HepG2 (cell line): ENCODE measurements around the gene SNAI1. TPM values are rescaled to one million over a fixed set of nuclear protein-coding genes. Genes with fewer than 3 reads are reported as not detected.

Experiments used
- ATM ChIP-seq: fragments of 450-650 bp; IDR thresholded peaks from 2 replicates; pipeline ENCODE4 v1.7.1; 2017; ENCODE audit warnings: mild to moderate bottlenecking, borderline replicate concordance
- ATRX ChIP-seq: sonication (generic); formaldehyde crosslinking; IDR thresholded peaks from 2 replicates; pipeline ENCODE4 v1.4.0; 2020; ENCODE audit warnings: missing genetic modification reagents, borderline replicate concordance
- EED ChIP-seq: sonication (generic); formaldehyde crosslinking; IDR thresholded peaks from 2 replicates; pipeline ENCODE4 v1.5.0; 2020; ENCODE audit warnings: mild to moderate bottlenecking, missing genetic modification reagents
- ELF1 ChIP-seq: sonication (generic); formaldehyde crosslinking; IDR thresholded peaks from 2 replicates; pipeline ENCODE4 v1.4.0; 2020; ENCODE audit warnings: missing genetic modification reagents
- ERF ChIP-seq: IDR thresholded peaks from 2 replicates; pipeline ENCODE4 v1.6.1; 2018; ENCODE audit warnings: missing biosample characterization, missing genetic modification reagents
- FUBP1 ChIP-seq: sonication (generic); formaldehyde crosslinking; IDR thresholded peaks from 2 replicates; pipeline ENCODE4 v1.5.1; 2020; ENCODE audit warnings: missing genetic modification reagents, mild to moderate bottlenecking, borderline replicate concordance
- HCFC1 ChIP-seq: fragments of 150-350 bp; IDR thresholded peaks from 2 replicates; pipeline ENCODE4 v1.6.1; 2014; ENCODE audit warnings: low read depth, low read length
- IRF9 ChIP-seq: sonication (generic); formaldehyde crosslinking; IDR thresholded peaks from 2 replicates; pipeline ENCODE4 v1.8.0; 2022; ENCODE audit warnings: missing genetic modification reagents, mild to moderate bottlenecking, borderline replicate concordance
- NFKB2 ChIP-seq: sonication (generic); formaldehyde crosslinking; IDR thresholded peaks from 2 replicates; pipeline ENCODE4 v1.4.0; 2020; ENCODE audit warnings: missing genetic modification reagents, borderline replicate concordance
- PATZ1 ChIP-seq: sonication (generic); formaldehyde crosslinking; IDR thresholded peaks from 2 replicates; pipeline ENCODE4 v1.4.0; 2020; ENCODE audit warnings: missing genetic modification reagents
- SALL1 ChIP-seq: sonication (generic); formaldehyde crosslinking; IDR thresholded peaks from 2 replicates; pipeline ENCODE4 v1.8.0; 2022; ENCODE audit warnings: mild to moderate bottlenecking, missing genetic modification reagents
- SIX1 ChIP-seq: sonication (generic); formaldehyde crosslinking; IDR thresholded peaks from 2 replicates; pipeline ENCODE4 v1.4.0; 2020; ENCODE audit warnings: missing genetic modification reagents, borderline replicate concordance
- ZBTB49 ChIP-seq: sonication (generic); formaldehyde crosslinking; IDR thresholded peaks from 2 replicates; pipeline ENCODE4 v1.4.0; 2020; ENCODE audit warnings: missing genetic modification reagents, borderline replicate concordance
- ZNF230 ChIP-seq: sonication (generic); formaldehyde crosslinking; IDR thresholded peaks from 2 replicates; pipeline ENCODE4 v1.4.0; 2020; ENCODE audit warnings: mild to moderate bottlenecking, missing genetic modification reagents
- ZNF263 ChIP-seq: sonication (generic); formaldehyde crosslinking; IDR thresholded peaks from 2 replicates; pipeline ENCODE4 v1.4.0; 2020; ENCODE audit warnings: missing genetic modification reagents
- ZNF276 ChIP-seq: sonication (generic); formaldehyde crosslinking; IDR thresholded peaks from 2 replicates; pipeline ENCODE4 v1.4.0; 2020; ENCODE audit warnings: mild to moderate bottlenecking, low read depth, missing genetic modification reagents
- ZNF367 ChIP-seq: sonication (generic); formaldehyde crosslinking; IDR thresholded peaks from 2 replicates; pipeline ENCODE4 v1.4.0; 2020; ENCODE audit warnings: missing genetic modification reagents, borderline replicate concordance
- ZNF737 ChIP-seq: sonication (generic); formaldehyde crosslinking; IDR thresholded peaks from 2 replicates; pipeline ENCODE4 v1.5.0; 2020; ENCODE audit warnings: missing genetic modification reagents, mild to moderate bottlenecking, borderline replicate concordance
- ZNF768 ChIP-seq: sonication (generic); formaldehyde crosslinking; IDR thresholded peaks from 2 replicates; pipeline ENCODE4 v1.4.0; 2020; ENCODE audit warnings: missing genetic modification reagents
- polyA plus RNA-seq, 8 experiments: library from polyadenylated mRNA; depleted of rRNA in 3 of 8; stranded (reverse) in 7 of 8; unstranded in 1 of 8; fragments of >200 nt; fragmentation: Illumina TruSeq in 4 of 8; extraction: Trizol in 4 of 8; gene quantifications; 2 replicates each; pipeline versions ENCODE4 v1.2.1 to v1.2.3, GENCODE V29; 2011 to 2016; ENCODE audit warnings: low read depth in 4 of 8, missing spikeins in 1 of 8, mixed read lengths in 1 of 8; ENCODE audit not compliant: insufficient read depth in 1 of 8
- total RNA-seq, 5 experiments: library from RNA; depleted of rRNA; stranded (reverse); fragments of >200 nt; fragmentation: Illumina TruSeq; extraction: Trizol; gene quantifications; 2 replicates each; pipeline ENCODE4 v1.2.3, GENCODE V29; 2016; ENCODE audit warnings: low read depth in 1 of 5

Gene SNAI1
- total and polyA plus RNA-seq, 2 of the 13 experiments (the other 11 are each of a cell fraction or from before 2014, with no cell fraction given), result 1.3 to 1.4 TPM

- TF ChIP-seq ELF1 (CRISPR knock-in tag) (no peak), ZNF737 (CRISPR knock-in tag) (no peak), ERF (CRISPR knock-in tag) (peak; percentile 47; the same call in 1 of the 2 replicates), ZNF276 (CRISPR knock-in tag) (no peak), ATRX (CRISPR knock-in tag) (no peak), NFKB2 (CRISPR knock-in tag) (peak; percentile 66; the same call in 1 of the 2 replicates), IRF9 (CRISPR knock-in tag) (no peak; the same call in 1 of the 2 replicates), HCFC1 (no peak), FUBP1 (CRISPR knock-in tag) (no peak), ZNF230 (no peak), ZNF367 (CRISPR knock-in tag) (no peak), ZBTB49 (0 out of 2 replicates have a peak, but pooled peaks have one; percentile 67), ATM (no peak), PATZ1 (peak; percentile 61; the same call in 1 of the 2 replicates), EED (no peak), ZNF263 (CRISPR knock-in tag) (peak; percentile 67), ZNF768 (CRISPR knock-in tag) (peak; percentile 91), SALL1 (peak; percentile 67), SIX1 (CRISPR knock-in tag) (no peak)
Observed at GRCh38 chr20:50015993-50016770, 33.4 kb downstream of the SNAI1 start (continued).
